H9 (cell line): Measurements from ENCODE around the gene ERC2. TPM values are rescaled to one million over a fixed set of nuclear protein-coding genes. Genes with fewer than 3 reads are reported as not detected.

ENCODE experiments used
- DNase-seq: peaks from one replicate; pipeline ENCODE4 v3.0.0-alpha.2; 2017
- H2AFZ ChIP-seq: one replicate; pipeline ENCODE4 v1.6.1; 2013; ENCODE audit warnings: mild to moderate bottlenecking, low read length, control low read depth, moderate library complexity
- H2AK5ac ChIP-seq: 2 replicates; pipeline ENCODE4 v1.6.1; 2013; ENCODE audit warnings: low read length, control low read depth, mixed read lengths; ENCODE audit not compliant: insufficient read length
- H2BK120ac ChIP-seq: one replicate; pipeline ENCODE4 v1.6.1; 2013; ENCODE audit warnings: low read depth, mild to moderate bottlenecking, low read length, control low read depth, inconsistent platforms; ENCODE audit not compliant: poor library complexity, severe bottlenecking
- H2BK12ac ChIP-seq: 2 replicates; pipeline ENCODE4 v1.6.1; 2013; ENCODE audit warnings: low read length, control low read depth, mixed read lengths, low read depth; ENCODE audit not compliant: insufficient read length
- H2BK15ac ChIP-seq: 2 replicates; pipeline ENCODE4 v1.6.1; 2013; ENCODE audit warnings: low read depth, low read length, control low read depth
- H2BK20ac ChIP-seq: one replicate; pipeline ENCODE4 v1.6.1; 2013; ENCODE audit warnings: low read depth, mild to moderate bottlenecking, low read length, control low read depth, inconsistent platforms; ENCODE audit not compliant: poor library complexity, severe bottlenecking
- H2BK5ac ChIP-seq: 2 replicates; pipeline ENCODE4 v1.6.1; 2013; ENCODE audit warnings: low read length, control low read depth, mixed read lengths; ENCODE audit not compliant: insufficient read length
- H3K14ac ChIP-seq: 2 replicates; pipeline ENCODE4 v1.6.1; 2013; ENCODE audit warnings: low read length, control low read depth; ENCODE audit not compliant: insufficient read depth
- H3K18ac ChIP-seq: 2 replicates; pipeline ENCODE4 v1.6.1; 2013; ENCODE audit warnings: low read depth, mild to moderate bottlenecking, mixed read lengths, low read length, control low read depth; ENCODE audit not compliant: insufficient read length
- H3K23ac ChIP-seq: 2 replicates; pipeline ENCODE4 v1.6.1; 2013; ENCODE audit warnings: low read length, control low read depth, mixed read lengths, low read depth; ENCODE audit not compliant: insufficient read length
- H3K23me2 ChIP-seq: 2 replicates; pipeline ENCODE4 v1.6.1; 2013; ENCODE audit warnings: low read depth, mild to moderate bottlenecking, mixed read lengths, low read length, control low read depth; ENCODE audit not compliant: insufficient read length, poor library complexity, severe bottlenecking
- H3K27ac ChIP-seq: 2 replicates; pipeline ENCODE4 v1.5.1; 2013; ENCODE audit warnings: low read length, control low read depth, mixed read lengths, low read depth; ENCODE audit not compliant: insufficient read length
- H3K27me3 ChIP-seq: 2 replicates; pipeline ENCODE4 v1.6.1; 2013; ENCODE audit warnings: low read length, control low read depth, inconsistent platforms; ENCODE audit not compliant: insufficient read depth
- H3K4ac ChIP-seq: 2 replicates; pipeline ENCODE4 v1.6.1; 2013; ENCODE audit warnings: low read depth, mild to moderate bottlenecking, control low read depth, inconsistent platforms, low read length, moderate library complexity
- H3K4me1 ChIP-seq: 2 replicates; pipeline ENCODE4 v1.6.1; 2013; ENCODE audit warnings: low read length, control low read depth, inconsistent platforms; ENCODE audit not compliant: insufficient read depth
- H3K4me2 ChIP-seq: 2 replicates; pipeline ENCODE4 v1.6.1; 2013; ENCODE audit warnings: low read length, control low read depth, mixed read lengths; ENCODE audit not compliant: insufficient read length, insufficient read depth
- H3K56ac ChIP-seq: 2 replicates; pipeline ENCODE4 v1.6.1; 2013; ENCODE audit warnings: low read depth, mild to moderate bottlenecking, mixed read lengths, low read length, control low read depth; ENCODE audit not compliant: insufficient read length
- H3K79me1 ChIP-seq: 2 replicates; pipeline ENCODE4 v1.6.1; 2013; ENCODE audit warnings: low read depth, mild to moderate bottlenecking, moderate library complexity, low read length, control low read depth, inconsistent platforms; ENCODE audit not compliant: insufficient read depth, poor library complexity, severe bottlenecking
- H3K79me2 ChIP-seq: 2 replicates; pipeline ENCODE4 v1.6.1; 2013; ENCODE audit warnings: low read length, control low read depth, inconsistent platforms; ENCODE audit not compliant: insufficient read depth
- H3K9ac ChIP-seq: 2 replicates; pipeline ENCODE4 v1.6.1; 2013; ENCODE audit warnings: low read length, control low read depth, mixed read lengths; ENCODE audit not compliant: insufficient read length; ENCODE audit errors: extremely low read depth
- H3K9me3 ChIP-seq: one replicate; pipeline ENCODE4 v1.6.1; 2013; ENCODE audit warnings: low read depth, low read length, inconsistent platforms; ENCODE audit not compliant: control insufficient read depth
- H3T11ph ChIP-seq: one replicate; pipeline ENCODE4 v1.6.1; 2013; ENCODE audit warnings: mild to moderate bottlenecking, low read length, control low read depth, inconsistent platforms
- H4K20me1 ChIP-seq: one replicate; pipeline ENCODE4 v1.6.1; 2013; ENCODE audit not compliant: control insufficient read depth, insufficient read length, insufficient read depth
- H4K5ac ChIP-seq: 2 replicates; pipeline ENCODE4 v1.6.1; 2013; ENCODE audit warnings: low read depth, mild to moderate bottlenecking, mixed read lengths, low read length, control low read depth; ENCODE audit not compliant: insufficient read length
- H4K8ac ChIP-seq: replicated peaks from 2 replicates; pipeline ENCODE4 v1.6.1; 2013; ENCODE audit warnings: low read length, control low read depth, mixed read lengths, low read depth; ENCODE audit not compliant: insufficient read length
- H4K91ac ChIP-seq: 2 replicates; pipeline ENCODE4 v1.6.1; 2013; ENCODE audit warnings: low read depth, mild to moderate bottlenecking, moderate library complexity, mixed read lengths, low read length, control low read depth; ENCODE audit not compliant: insufficient read length
- H3K27ac Mint-ChIP-seq, 3 experiments: 2 replicates in 2 of 3; 3 replicates in 1 of 3; pipeline ENCODE4 v1.8.0; 2020 to 2021; ENCODE audit warnings: mixed read lengths in 3 of 3, mild to moderate bottlenecking in 1 of 3, moderate library complexity in 1 of 3
- H3K27me3 Mint-ChIP-seq: 2 replicates; pipeline ENCODE4 v1.8.0; 2021; ENCODE audit warnings: low read depth, mild to moderate bottlenecking, moderate library complexity, mixed read lengths
- H3K36me3 Mint-ChIP-seq, 3 experiments: 2 replicates in 2 of 3; 3 replicates in 1 of 3; pipeline ENCODE4 v1.8.0; 2020 to 2021; ENCODE audit warnings: low read depth in 3 of 3, mixed read lengths in 3 of 3; ENCODE audit not compliant: insufficient read depth in 1 of 3
- H3K4me1 Mint-ChIP-seq, 2 experiments: 2 replicates each; pipeline ENCODE4 v1.8.0; 2020; ENCODE audit warnings: mixed read lengths in 2 of 2
- H3K4me3 Mint-ChIP-seq, 2 experiments: 2 replicates in 1 of 2; 3 replicates in 1 of 2; pipeline ENCODE4 v1.8.0; 2020 to 2021; ENCODE audit warnings: mild to moderate bottlenecking in 2 of 2, mixed read lengths in 2 of 2, moderate library complexity in 1 of 2
- H3K9me3 Mint-ChIP-seq, 2 experiments: 2 replicates in 1 of 2; 3 replicates in 1 of 2; pipeline ENCODE4 v1.8.0; 2020; ENCODE audit warnings: mild to moderate bottlenecking in 2 of 2, mixed read lengths in 2 of 2, moderate library complexity in 1 of 2
- WGBS: extraction: QIAGEN DNeasy Blood & Tissue Kit; methylation state at CpG from one replicate; pipeline ENCODE4 v1.1.7; 2013; ENCODE audit warnings: missing lambda C conversion rate, low lambda C conversion rate, mixed read lengths; ENCODE audit not compliant: insufficient read length; ENCODE audit errors: extremely low coverage; 5-methylcytosine and 5-hydroxymethylcytosine counted together
- total RNA-seq: library from RNA; stranded (reverse); gene quantifications from 2 replicates; pipeline ENCODE4 v1.2.1, GENCODE V29; 2021
- TF ChIP-seq, protein P1 (sequence below): fragments of 200-600 bp; sonication (generic); conservative IDR thresholded peaks from 3 replicates; pipeline ENCODE4 v1.8.0; 2021; ENCODE audit warnings: antibody characterized with exemption, mild to moderate bottlenecking

The ERC2 gene
- total RNA-seq, 1 experiment from 2014 or later = 15.4 TPM

DNA sequence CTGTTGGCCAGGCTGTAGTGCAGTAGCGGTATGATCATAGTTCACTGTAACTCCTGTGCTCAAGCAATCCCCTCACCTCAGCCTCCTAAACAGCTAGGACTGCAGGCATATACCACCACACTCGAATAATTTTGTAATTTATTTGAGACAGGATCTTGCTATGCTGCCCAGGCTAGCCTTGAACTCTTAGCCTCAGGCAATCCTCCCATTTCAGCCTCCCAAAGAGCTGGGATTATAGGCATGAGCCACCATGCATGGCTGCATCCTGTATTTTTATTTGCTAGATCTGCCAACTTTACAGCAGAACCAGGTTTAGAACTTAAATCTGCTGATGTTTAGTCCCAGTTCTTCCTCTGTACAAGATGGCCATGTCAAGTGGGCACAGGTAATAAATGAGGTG, 69.6 kb downstream of the ERC2 start:
- Histone ChIP-seq H3K23me2 (no peaks in the 10 kb centered on the region), H3K14ac (no peak overlapping the region), H2AK5ac (no peak overlapping the region), H3K4me1 (peaks cover 4% of the 10 kb centered on the region; the same call in 1 of the 2 replicates), H3K27me3 (no peaks in the 10 kb centered on the region), H3K23ac (no peak overlapping the region), H3T11ph (no peak overlapping the region), H4K5ac (no peak overlapping the region), H2BK20ac (no peak overlapping the region), H3K79me2 (no peaks in the 10 kb centered on the region), H4K8ac (no peak overlapping the region), H3K56ac (no peak overlapping the region), H2AFZ (no peak overlapping the region), H4K20me1 (no peaks in the 10 kb centered on the region), H2BK5ac (no peak overlapping the region), H4K91ac (no peak overlapping the region), H3K4me2 (no peak overlapping the region), H3K79me1 (no peaks in the 10 kb centered on the region), H3K9me3 (no peaks in the 10 kb centered on the region), H2BK15ac (no peak overlapping the region), H3K27ac (no peak overlapping the region), H2BK120ac (no peak overlapping the region), H3K18ac (no peak overlapping the region), H2BK12ac (no peak overlapping the region), H3K9ac (no peak overlapping the region), H3K4ac (no peak overlapping the region)
- Mint-ChIP-seq H3K9me3 (peaks cover 4 to 8% of the 10 kb centered on the region in 2 experiments; a peak in 3 of 5 replicates), H3K27me3 (no peaks in the 10 kb centered on the region), H3K4me1 (peaks cover 10 to 11% of the 10 kb centered on the region in 2 experiments), H3K27ac (peak overlapping the region in 1 of 3 experiments; percentile 55; a peak in 3 of 7 replicates), H3K4me3 (no peak overlapping the region), H3K36me3 (peaks cover 6 to 13% (median 10%) of the 10 kb centered on the region in 3 experiments; a peak in 6 of 7 replicates)
- TF ChIP-seq, protein P1, sequence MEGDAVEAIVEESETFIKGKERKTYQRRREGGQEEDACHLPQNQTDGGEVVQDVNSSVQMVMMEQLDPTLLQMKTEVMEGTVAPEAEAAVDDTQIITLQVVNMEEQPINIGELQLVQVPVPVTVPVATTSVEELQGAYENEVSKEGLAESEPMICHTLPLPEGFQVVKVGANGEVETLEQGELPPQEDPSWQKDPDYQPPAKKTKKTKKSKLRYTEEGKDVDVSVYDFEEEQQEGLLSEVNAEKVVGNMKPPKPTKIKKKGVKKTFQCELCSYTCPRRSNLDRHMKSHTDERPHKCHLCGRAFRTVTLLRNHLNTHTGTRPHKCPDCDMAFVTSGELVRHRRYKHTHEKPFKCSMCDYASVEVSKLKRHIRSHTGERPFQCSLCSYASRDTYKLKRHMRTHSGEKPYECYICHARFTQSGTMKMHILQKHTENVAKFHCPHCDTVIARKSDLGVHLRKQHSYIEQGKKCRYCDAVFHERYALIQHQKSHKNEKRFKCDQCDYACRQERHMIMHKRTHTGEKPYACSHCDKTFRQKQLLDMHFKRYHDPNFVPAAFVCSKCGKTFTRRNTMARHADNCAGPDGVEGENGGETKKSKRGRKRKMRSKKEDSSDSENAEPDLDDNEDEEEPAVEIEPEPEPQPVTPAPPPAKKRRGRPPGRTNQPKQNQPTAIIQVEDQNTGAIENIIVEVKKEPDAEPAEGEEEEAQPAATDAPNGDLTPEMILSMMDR = no peak
- no peak for DNase-seq
- no CpG with 5 or more reads among the region's 2 CpGs for WGBS
